ENCODE results near the gene NUBPL. TPM values are rescaled to one million over a fixed set of nuclear protein-coding genes. Genes with fewer than 3 reads are reported as not detected.

NUBPL gene
- polyA plus RNA-seq, 1 of the 3 experiments (the other 2 are of a cell fraction), result 4.0 TPM

GRCh38 chr14:31677630-31678029, 116.4 kb downstream of the NUBPL start:
- WGBS (ENCODE audit: low lambda C conversion rate), result 100% methylated on average over 3 of the region's 3 CpGs
- 0 out of 2 replicates have a peak, but pooled peaks cover 3% of the 10 kb centered on the region for H3K9me3 ChIP-seq
- no peak overlapping the region for H2AFZ ChIP-seq (ENCODE audit: low read depth)
- no peak for DNase-seq
- H3K4me3 ChIP-seq (ENCODE audit: low read depth in 2 of 2, low read length in 1 of 2), result no peak overlapping the region
- H4K20me1 ChIP-seq (ENCODE audit: insufficient read depth), result no peaks in the 10 kb centered on the region
- POLR2A ChIA-PET, result no interaction called here
- TF ChIP-seq GABPA (IDR thresholded peaks at IDR 0.05; ENCODE audit: low read depth), result no peak
- no peak for TF ChIP-seq YY1 (IDR thresholded peaks at IDR 0.05; ENCODE audit: low read depth)
- no peak for TF ChIP-seq GATA2 (CRISPR knock-in tag; IDR thresholded peaks at IDR 0.05)
- no peak for TF ChIP-seq IRF3 (IDR thresholded peaks at IDR 0.05; ENCODE audit: low read depth, low read length)
- TF ChIP-seq FOXM1 (IDR thresholded peaks at IDR 0.05; ENCODE audit: low read depth), result no peak
- no peak for TF ChIP-seq TCF12 (IDR thresholded peaks at IDR 0.05)
- TF ChIP-seq REST (IDR thresholded peaks at IDR 0.05; ENCODE audit: low read depth, low read length), result no peak
- no peak for TF ChIP-seq POLR2AphosphoS5 (IDR thresholded peaks at IDR 0.05; ENCODE audit: low read depth, low read length)
- no peak for TF ChIP-seq RFX5 (IDR thresholded peaks at IDR 0.05; ENCODE audit: low read length)
- no peak for TF ChIP-seq SMC3 (IDR thresholded peaks at IDR 0.05; ENCODE audit: low read depth, low read length)
- no peak overlapping the region for H3K9ac ChIP-seq
- no peaks in the 10 kb centered on the region for H3K79me2 ChIP-seq (ENCODE audit: insufficient read depth)
- H3K27me3 ChIP-seq (ENCODE audit: insufficient read depth), result no peaks in the 10 kb centered on the region
- H3K4me1 ChIP-seq (ENCODE audit: control insufficient read depth in 1 of 2, insufficient read depth in 2 of 2, low read depth in 1 of 2, low read length in 1 of 2), result no peaks in the 10 kb centered on the region; a peak in 1 of 4 replicates
- CTCF ChIA-PET, result no interaction called here
- H3K27ac ChIP-seq (ENCODE audit: low read depth in 2 of 2, low read length in 1 of 2), result no peak overlapping the region
- H3K4me2 ChIP-seq, result no peak overlapping the region
- no peaks in the 10 kb centered on the region for H3F3A ChIP-seq (replicated peaks; ENCODE audit: insufficient read depth)
- no peaks in the 10 kb centered on the region for H3K9me2 ChIP-seq
- H3K36me3 ChIP-seq (replicated peaks in 1 of 2; ENCODE audit: control insufficient read depth in 1 of 2, insufficient read depth in 2 of 2, low read length in 1 of 2), result peaks cover 0 to 6% of the 10 kb centered on the region in 2 experiments

GRCh38 chr14:31678421-31679249, 117.4 kb downstream of the NUBPL start:
- Histone ChIP-seq H3K27me3 (ENCODE audit: insufficient read depth) (no peaks in the 10 kb centered on the region), H3F3A (replicated peaks; ENCODE audit: insufficient read depth) (no peaks in the 10 kb centered on the region), H3K4me3 (ENCODE audit: low read depth in 2 of 2, low read length in 1 of 2) (no peak overlapping the region), H3K36me3 (replicated peaks in 1 of 2; ENCODE audit: control insufficient read depth in 1 of 2, insufficient read depth in 2 of 2, low read length in 1 of 2) (peaks cover 0 to 7% of the 10 kb centered on the region in 2 experiments), H3K9ac (no peak overlapping the region), H3K4me1 (ENCODE audit: control insufficient read depth in 1 of 2, insufficient read depth in 2 of 2, low read depth in 1 of 2, low read length in 1 of 2) (no peaks in the 10 kb centered on the region; a peak in 1 of 4 replicates), H3K27ac (ENCODE audit: low read depth in 2 of 2, low read length in 1 of 2) (no peak overlapping the region), H3K9me2 (no peaks in the 10 kb centered on the region), H3K4me2 (no peak overlapping the region), H2AFZ (ENCODE audit: low read depth) (no peak overlapping the region), H3K9me3 (0 out of 2 replicates have a peak, but pooled peaks cover 5% of the 10 kb centered on the region), H4K20me1 (ENCODE audit: insufficient read depth) (no peaks in the 10 kb centered on the region), H3K79me2 (ENCODE audit: insufficient read depth) (no peaks in the 10 kb centered on the region)
- POLR2A ChIA-PET, result no interaction called here
- 59% methylated on average over 4 of the region's 9 CpGs for WGBS (ENCODE audit: low lambda C conversion rate)
- no peak for DNase-seq
- TF ChIP-seq MAX (IDR thresholded peaks at IDR 0.05; ENCODE audit: low read depth), result no peak
- TF ChIP-seq NFIC (IDR thresholded peaks at IDR 0.05; ENCODE audit: borderline replicate concordance), result no peak
- no peak for TF ChIP-seq ZBTB33 (IDR thresholded peaks at IDR 0.05; ENCODE audit: borderline replicate concordance, low read depth)
- TF ChIP-seq TEAD4 (IDR thresholded peaks at IDR 0.05; ENCODE audit: borderline replicate concordance, insufficient read depth), result no peak
- CTCF ChIA-PET, result no interaction called here
